Suprapubic skin (tissue), 4 donors: ENCODE measurements around the gene SCOC. TPM values are rescaled to one million over a fixed set of nuclear protein-coding genes. Genes with fewer than 3 reads are reported as not detected.

Experiments used
- DNase-seq, 2 donors: peaks; one replicate each; pipeline ENCODE4 v3.0.0-alpha.2; 2019; ENCODE audit warnings: low spot score in 2 of 2
- H3K27ac ChIP-seq: fragments of 200-600 bp; sonication (generic); one replicate; pipeline ENCODE4 v1.5.1; 2019
- H3K27me3 ChIP-seq: fragments of 200-600 bp; sonication (generic); one replicate; pipeline ENCODE4 v1.5.1; 2019
- H3K36me3 ChIP-seq: fragments of 200-600 bp; sonication (generic); one replicate; pipeline ENCODE4 v1.5.1; 2019
- H3K4me1 ChIP-seq: fragments of 200-600 bp; sonication (generic); one replicate; pipeline ENCODE4 v1.5.1; 2019
- H3K4me3 ChIP-seq: fragments of 200-600 bp; sonication (generic); one replicate; pipeline ENCODE4 v1.5.1; 2019; ENCODE audit warnings: mild to moderate bottlenecking
- H3K9me3 ChIP-seq: fragments of 200-600 bp; sonication (generic); one replicate; pipeline ENCODE4 v1.5.1; 2019
- CTCF ChIP-seq, 2 donors: fragments of 200-600 bp in 1 of 2; fragments of 450-650 bp in 1 of 2; sonication (generic) in 1 of 2; IDR thresholded peaks; one replicate each; pipeline ENCODE4 v1.5.1; 2016 to 2019; ENCODE audit warnings: antibody characterized with exemption in 2 of 2, mild to moderate bottlenecking in 1 of 2, moderate library complexity in 1 of 2
- EP300 ChIP-seq: sonication (generic); formaldehyde crosslinking; IDR thresholded peaks from one replicate; pipeline ENCODE4 v1.6.1; 2017; ENCODE audit warnings: antibody characterized with exemption
- POLR2A ChIP-seq, 2 donors: fragments of 450-650 bp; IDR thresholded peaks; one replicate each; pipeline ENCODE4 v1.6.1; 2017; ENCODE audit warnings: antibody characterized with exemption in 2 of 2, mild to moderate bottlenecking in 2 of 2, moderate library complexity in 2 of 2
- POLR2AphosphoS5 ChIP-seq, 3 donors: sonication (generic); formaldehyde crosslinking; IDR thresholded peaks; one replicate each; pipeline ENCODE4 v1.6.1; 2017; ENCODE audit warnings: antibody characterized with exemption in 3 of 3
- WGBS: methylation state at CpG from one replicate; pipeline ENCODE4 v1.1.5; 2018; 5-methylcytosine and 5-hydroxymethylcytosine counted together
- total RNA-seq, 4 donors: library from RNA; depleted of rRNA; stranded (reverse); fragments of >200 nt; gene quantifications; one replicate each; pipeline ENCODE4 v1.1.0, GENCODE V29; 2016

The SCOC gene
- total RNA-seq, 4 donors from 2014 or later = 26.9 to 42.9 (median 34.4) TPM

DNA sequence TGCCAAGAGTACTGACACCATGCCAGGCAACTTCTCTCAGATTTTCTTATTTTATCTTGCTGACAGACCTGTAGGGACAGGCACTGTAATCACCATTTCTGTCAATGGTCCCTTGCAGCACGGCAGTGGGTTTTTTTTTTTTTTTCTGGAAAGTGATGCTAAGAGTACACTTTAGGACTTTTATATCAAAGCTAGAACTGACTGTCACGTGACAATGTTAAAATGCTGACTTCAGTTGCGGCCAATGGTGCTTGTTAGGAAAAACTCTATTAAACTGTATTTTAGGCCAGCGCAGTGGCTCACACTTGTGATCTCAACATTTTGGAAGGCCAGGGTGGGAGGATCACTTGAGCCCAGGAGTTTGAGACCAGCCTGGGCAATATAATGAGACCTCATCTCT lies 12.3 kb upstream of the SCOC start:
- TF ChIP-seq CTCF (IDR thresholded peaks at IDR 0.05) (no peak), EP300 (no peak), POLR2AphosphoS5 (IDR thresholded peaks at IDR 0.05) (no peak), POLR2A (IDR thresholded peaks at IDR 0.05) (no peak)
- no peak for DNase-seq
- H3K9me3 ChIP-seq = no peaks in the 10 kb centered on the region
- no peak overlapping the region for H3K4me3 ChIP-seq
- 75% methylated on average over 4 of the region's 4 CpGs for WGBS
- peaks cover 4% of the 10 kb centered on the region for H3K27me3 ChIP-seq
- peaks cover 3% of the 10 kb centered on the region for H3K4me1 ChIP-seq
- H3K36me3 ChIP-seq = no peaks in the 10 kb centered on the region
- H3K27ac ChIP-seq = no peak overlapping the region

- WGBS = 83% methylated on average over 3 of the region's 3 CpGs
- DNase-seq = no peak
- no peak for TF ChIP-seq CTCF (IDR thresholded peaks at IDR 0.05)
- no peak for TF ChIP-seq EP300
- TF ChIP-seq POLR2AphosphoS5 (IDR thresholded peaks at IDR 0.05) = no peak
- TF ChIP-seq POLR2A (IDR thresholded peaks at IDR 0.05) = no peak
- Histone ChIP-seq H3K4me3 (no peak overlapping the region), H3K9me3 (no peaks in the 10 kb centered on the region), H3K36me3 (no peaks in the 10 kb centered on the region), H3K27me3 (no peaks in the 10 kb centered on the region), H3K4me1 (peaks cover 3% of the 10 kb centered on the region), H3K27ac (no peak overlapping the region)
Measured at GRCh38 chr4:140363051-140363450, 10.4 kb upstream of the SCOC start.

DNA sequence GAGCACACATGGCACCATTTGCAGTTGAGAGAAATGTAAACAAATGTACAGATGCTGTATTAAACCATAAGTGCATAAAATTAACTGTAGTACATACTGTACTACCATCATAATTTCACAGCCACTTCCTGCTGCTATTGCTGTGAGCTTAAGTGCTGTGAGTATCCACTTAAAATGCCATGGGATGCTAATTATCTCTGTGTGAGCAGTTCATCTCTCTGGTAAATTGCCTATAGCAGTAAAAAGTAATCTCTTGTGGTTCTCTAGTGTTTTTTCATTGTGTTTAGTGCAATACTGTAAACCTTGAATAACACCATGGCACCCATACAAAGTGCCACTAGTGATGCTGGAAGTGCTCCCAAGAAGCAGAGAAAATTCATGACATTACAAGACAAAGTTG lies 9.9 kb upstream of the SCOC start:
- Histone ChIP-seq H3K27me3 (no peaks in the 10 kb centered on the region), H3K4me1 (peaks cover 3% of the 10 kb centered on the region), H3K9me3 (no peaks in the 10 kb centered on the region), H3K27ac (no peak overlapping the region), H3K36me3 (no peaks in the 10 kb centered on the region), H3K4me3 (no peak overlapping the region)
- no peak for DNase-seq
- TF ChIP-seq POLR2AphosphoS5 (IDR thresholded peaks at IDR 0.05) = no peak
- TF ChIP-seq POLR2A (IDR thresholded peaks at IDR 0.05) = no peak
- TF ChIP-seq CTCF (IDR thresholded peaks at IDR 0.05) = no peak
- TF ChIP-seq EP300 = no peak

GRCh38 chr4:140367738-140368137 lies 5.7 kb upstream of the SCOC start:
- DNase-seq = no peak
- Histone ChIP-seq H3K27me3 (no peaks in the 10 kb centered on the region), H3K36me3 (no peaks in the 10 kb centered on the region), H3K9me3 (no peaks in the 10 kb centered on the region), H3K4me1 (peaks cover 4% of the 10 kb centered on the region), H3K27ac (no peak overlapping the region), H3K4me3 (no peak overlapping the region)
- WGBS = 65% methylated on average over 2 of the region's 2 CpGs
- TF ChIP-seq EP300 = no peak
- TF ChIP-seq POLR2A (IDR thresholded peaks at IDR 0.05) = no peak
- no peak for TF ChIP-seq POLR2AphosphoS5 (IDR thresholded peaks at IDR 0.05)
- no peak for TF ChIP-seq CTCF (IDR thresholded peaks at IDR 0.05)

DNA sequence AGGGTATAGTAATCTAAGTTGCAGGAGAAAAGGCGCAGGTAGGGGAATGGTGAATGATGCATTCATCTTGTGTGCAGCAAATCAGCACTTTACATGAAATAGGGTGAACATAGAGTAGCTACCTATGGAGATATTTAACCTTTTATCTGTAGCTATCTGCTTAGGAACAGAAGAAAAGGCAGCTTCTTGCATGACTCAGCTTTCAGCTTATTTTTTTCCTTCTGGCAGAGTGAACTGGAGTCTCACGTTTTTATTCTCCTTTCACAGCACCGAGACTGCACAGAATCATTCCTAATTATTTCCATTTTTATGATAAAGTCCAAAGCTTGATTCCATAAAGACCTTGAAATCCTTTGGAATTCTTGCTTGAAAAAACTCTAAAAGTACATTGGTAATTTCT lies 4.8 kb upstream of the SCOC start:
- no peaks in the 10 kb centered on the region for H3K9me3 ChIP-seq
- no peaks in the 10 kb centered on the region for H3K36me3 ChIP-seq
- H3K4me1 ChIP-seq = peaks cover 4% of the 10 kb centered on the region
- no peaks in the 10 kb centered on the region for H3K27me3 ChIP-seq
- 66% methylated on average over 3 of the region's 3 CpGs for WGBS
- no peak for TF ChIP-seq CTCF (IDR thresholded peaks at IDR 0.05)
- TF ChIP-seq EP300 = no peak
- no peak for TF ChIP-seq POLR2A (IDR thresholded peaks at IDR 0.05)
- TF ChIP-seq POLR2AphosphoS5 (IDR thresholded peaks at IDR 0.05) = no peak
- H3K27ac ChIP-seq = no peak overlapping the region
- no peak for DNase-seq
- no peak overlapping the region for H3K4me3 ChIP-seq
